GM19238 (cell line): ENCODE results near the gene NBPF1.
"Not testable (repeated sequence)": the region's sequence is repeated elsewhere in the genome, so short reads cannot be mapped to it uniquely, and the experiment has no call there.

Experiments
- DNase-seq: peaks from one replicate; pipeline ENCODE4 v3.0.0; 2011; ENCODE audit warnings: low spot score; ENCODE audit not compliant: insufficient read length

NBPF1 gene

GRCh38 chr1:16516694-16517410 lies 96.5 kb downstream of the NBPF1 start:
- not testable (repeated sequence) for DNase-seq

GRCh38 chr1:16514107-16515055 lies 99.0 kb downstream of the NBPF1 start, which contains the start of gene RNU1-1:
RNU1-1 (minus strand) TSS chr1:16514285.
- DNase-seq, result not testable (repeated sequence)

GRCh38 chr1:16513412-16514106 lies 99.8 kb downstream of the NBPF1 start:
- peak; percentile 30 for DNase-seq

- not testable (repeated sequence) for DNase-seq
These were observed 100.5 kb downstream of the NBPF1 start for GRCh38 chr1:16512624-16513411.
